Activated CD8-positive, alpha-beta memory T cell treated with anti-CD3 and anti-CD28 coated beads for 48 hours (primary cell): ENCODE measurements around the gene LRCH1.
"Not testable (repeated sequence)": the region's sequence is repeated elsewhere in the genome, so short reads cannot be mapped to it uniquely, and the experiment has no call there.

Experiments
- DNase-seq, 3 experiments: peaks; one replicate each; pipeline ENCODE4 v3.0.0-alpha.2; 2020; ENCODE audit warnings: low read depth in 2 of 3, low spot score in 2 of 3

Gene LRCH1

DNA sequence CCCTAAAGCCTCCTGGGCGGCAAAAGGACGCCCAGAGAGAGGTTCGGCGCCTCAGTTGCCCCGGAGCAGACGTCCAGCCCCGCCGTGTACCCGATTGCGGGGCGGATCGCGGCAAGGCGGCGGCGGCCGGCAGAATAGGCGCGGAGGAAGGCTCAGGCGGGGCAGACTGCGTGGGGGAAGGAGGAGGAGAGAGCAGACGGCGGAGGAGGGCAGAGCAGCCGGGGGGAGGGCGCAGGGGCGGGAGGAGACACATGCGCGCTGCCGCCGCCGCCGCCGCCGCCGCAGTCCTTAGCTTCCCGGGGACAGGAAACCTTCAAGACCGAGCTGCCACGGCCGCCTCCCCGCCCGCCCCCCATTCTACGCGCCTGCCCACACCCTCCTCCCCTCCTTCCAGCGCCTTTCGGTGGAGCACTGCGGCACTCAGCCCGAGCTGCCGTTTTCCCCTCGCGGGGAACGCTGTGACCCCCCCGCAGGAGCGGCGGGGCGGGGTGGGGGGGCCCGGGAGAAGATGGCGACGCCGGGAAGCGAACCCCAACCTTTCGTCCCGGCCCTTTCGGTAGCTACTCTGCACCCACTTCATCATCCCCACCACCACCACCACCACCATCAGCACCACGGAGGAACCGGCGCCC is at the start of gene LRCH1:
LRCH1 (plus strand) TSS at position 282 of the 632 bp plus-strand sequence; CDS start at position 509, 227 bp downstream.
- peak; percentile 59 to 74 (median 59) for DNase-seq

DNA sequence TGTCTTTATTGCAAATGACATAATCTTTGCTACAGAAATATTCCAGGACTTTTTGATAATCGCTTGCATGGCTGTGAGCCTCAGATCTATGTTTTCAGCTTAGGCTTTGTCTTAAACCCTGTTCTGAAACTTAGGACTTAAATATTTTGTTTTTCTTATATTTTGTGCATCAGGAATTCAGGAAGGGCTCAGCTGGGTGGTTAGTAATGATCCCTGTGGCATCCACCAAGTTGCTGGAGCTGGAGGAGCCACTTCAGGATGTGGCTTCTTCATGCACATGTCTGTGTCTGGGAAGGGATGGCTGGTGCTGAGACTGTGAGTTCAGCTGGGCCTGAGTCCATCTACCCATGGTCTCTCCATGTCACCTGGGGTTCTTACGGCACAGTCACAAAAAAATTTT is 48.9 kb upstream of the LRCH1 start:
- DNase-seq = no peak

DNA sequence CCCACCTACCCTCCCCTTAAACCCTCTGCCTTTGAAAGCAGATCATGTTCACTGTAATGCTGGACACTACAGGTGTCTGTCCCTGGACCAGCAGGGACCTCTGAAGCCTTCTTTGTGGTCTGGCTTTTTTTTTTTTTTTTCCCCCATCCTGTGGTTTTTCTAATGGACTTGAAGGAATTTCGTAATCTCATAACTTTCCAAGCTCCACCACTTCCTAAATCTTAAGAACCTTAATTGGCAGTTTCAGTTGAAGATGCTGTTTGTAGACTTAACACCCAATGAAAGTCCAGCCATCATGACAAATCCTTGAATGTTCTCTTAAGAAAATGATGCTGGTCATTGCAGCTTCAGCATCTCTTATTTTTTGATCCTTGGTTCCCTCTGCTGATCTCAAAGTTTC is 45.0 kb upstream of the LRCH1 start:
- DNase-seq = no peak

DNA sequence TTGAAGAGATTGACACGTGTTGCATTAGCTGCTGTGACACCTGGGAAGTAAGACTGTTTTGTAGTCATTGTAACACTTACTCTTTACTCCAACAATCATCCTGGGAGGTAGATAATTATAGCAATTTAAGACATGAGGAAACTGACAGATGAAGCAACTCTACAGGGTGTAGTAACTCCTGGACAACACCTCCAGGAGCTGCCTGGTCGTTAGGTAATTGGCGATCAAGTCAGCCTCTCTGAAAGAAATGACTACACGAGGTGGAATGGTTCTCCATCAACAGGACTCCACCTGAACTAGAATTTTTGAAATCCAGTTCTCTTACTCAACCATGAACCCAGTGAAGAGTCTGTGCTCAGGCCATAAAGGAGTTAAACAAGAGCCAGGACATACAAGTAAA is 43.0 kb upstream of the LRCH1 start:
- no peak for DNase-seq

DNA sequence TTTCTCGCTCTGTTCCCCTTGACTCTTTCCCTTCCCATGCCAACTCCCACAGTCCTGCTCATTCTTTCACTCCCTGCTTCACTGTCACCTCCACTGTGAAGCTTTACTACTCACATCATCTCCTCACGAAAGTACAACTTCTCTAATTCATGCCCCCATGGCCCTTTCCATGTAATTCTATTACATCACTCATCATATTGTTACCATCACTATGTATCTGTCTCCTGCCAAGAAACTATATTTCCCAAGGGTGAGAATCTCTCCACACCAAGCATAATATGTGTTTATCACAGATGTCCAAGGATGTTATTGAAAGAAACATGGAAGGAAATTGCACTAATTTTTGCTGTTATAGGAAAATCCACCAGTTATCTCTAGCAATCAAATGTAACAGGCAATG is 37.2 kb upstream of the LRCH1 start:
- DNase-seq = no peak

- no peak for DNase-seq
Measured at GRCh38 chr13:46516599-46517338, 36.2 kb upstream of the LRCH1 start.

DNA sequence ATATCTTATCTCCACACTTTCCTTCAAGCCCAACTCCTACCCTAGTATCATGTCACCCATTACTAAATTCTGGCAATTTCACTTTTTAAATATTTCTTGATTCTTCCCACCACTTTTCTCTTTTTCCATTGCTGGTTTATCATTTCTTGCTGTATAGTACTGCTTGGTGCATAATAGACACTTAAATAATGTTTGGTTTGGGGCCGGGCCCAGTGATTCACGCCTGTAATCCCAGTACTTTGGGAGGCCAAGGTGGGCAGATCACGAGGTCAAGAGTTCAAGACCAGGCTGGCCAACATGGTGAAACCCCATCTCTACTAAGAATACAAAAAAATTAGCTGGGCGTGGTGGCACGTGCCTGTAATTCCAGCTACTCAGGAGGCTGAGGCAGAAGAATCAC is 35.2 kb upstream of the LRCH1 start:
- DNase-seq = not testable (repeated sequence)

DNA sequence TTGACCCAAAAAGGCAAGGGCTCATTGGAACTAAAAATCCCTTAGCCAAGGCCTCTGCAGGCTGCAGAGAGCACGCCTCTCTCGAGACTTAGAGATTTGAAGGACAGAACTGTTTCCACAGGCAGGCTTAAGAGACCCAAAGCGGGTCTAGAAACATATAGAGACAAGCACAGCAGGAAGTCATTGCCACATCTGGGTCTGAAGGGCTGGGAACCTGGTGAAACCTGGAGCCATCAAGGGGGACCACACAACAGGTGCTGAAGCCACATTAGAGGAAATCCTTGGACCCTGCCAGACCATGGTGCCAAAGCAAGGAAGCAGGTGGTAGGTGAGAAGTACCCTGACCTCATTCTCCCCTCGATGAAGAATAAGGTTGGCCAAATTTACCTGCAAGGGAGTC is 33.8 kb upstream of the LRCH1 start:
- DNase-seq = no peak

- no peak for DNase-seq
Measured at GRCh38 chr13:46520166-46520565, 32.8 kb upstream of the LRCH1 start.

GRCh38 chr13:46521486-46521885 is 31.5 kb upstream of the LRCH1 start:
- DNase-seq = no peak

DNA sequence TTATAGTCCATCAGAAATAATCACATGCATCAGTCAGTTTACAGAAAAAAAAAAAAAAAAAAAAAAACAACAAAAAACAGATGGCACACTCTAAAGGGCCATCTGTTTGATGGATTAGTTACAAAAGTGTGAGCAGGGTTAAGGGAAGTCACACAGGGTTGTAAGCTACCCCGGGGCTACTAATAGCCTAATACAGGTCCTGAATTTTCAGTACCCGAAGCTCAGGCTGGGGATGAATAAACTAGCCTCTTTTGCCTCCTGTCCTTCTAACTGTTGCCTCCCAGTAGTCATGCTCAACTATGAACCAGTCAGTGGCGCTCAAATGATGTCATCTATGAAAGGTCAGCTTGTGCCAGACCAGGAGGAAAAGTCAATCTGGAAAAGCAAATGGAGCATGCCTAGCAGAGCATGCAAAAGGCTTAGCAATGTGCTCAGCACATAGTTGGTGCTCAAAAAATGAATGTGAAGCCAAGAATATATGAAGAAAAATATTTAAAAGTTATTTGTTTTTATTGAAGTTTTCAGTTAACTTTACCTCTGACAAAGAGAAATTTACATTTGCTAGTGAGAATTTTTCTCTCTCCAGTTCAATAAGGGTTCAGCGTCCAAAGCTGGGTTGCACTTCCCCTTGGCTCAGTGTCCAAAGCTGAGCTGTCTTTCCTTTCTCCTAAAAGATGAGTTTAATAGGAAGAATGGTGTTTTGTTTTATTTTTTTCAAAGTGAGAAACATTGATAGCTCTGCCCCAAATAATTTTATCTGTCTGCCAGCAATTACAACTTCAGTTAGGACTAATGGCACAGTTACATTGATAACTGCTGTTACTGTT is 30.8 kb upstream of the LRCH1 start:
- no peak for DNase-seq

DNA sequence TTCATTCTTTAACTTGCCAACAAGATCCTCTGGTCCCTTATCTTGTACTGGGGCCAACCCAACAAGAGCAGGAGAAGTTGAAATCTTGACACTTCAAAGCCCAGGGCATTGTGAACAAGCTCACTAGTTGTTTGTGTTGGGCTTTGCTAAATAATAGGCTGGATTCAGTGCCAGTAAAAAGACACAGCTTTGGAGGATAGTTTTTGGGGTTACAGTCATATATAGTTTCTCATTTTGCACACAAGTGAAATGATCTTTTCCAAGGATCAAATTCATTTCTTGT is 30.3 kb upstream of the LRCH1 start:
- no peak for DNase-seq

- DNase-seq = no peak
Measured at GRCh38 chr13:46523972-46524752, 28.8 kb upstream of the LRCH1 start.

DNA sequence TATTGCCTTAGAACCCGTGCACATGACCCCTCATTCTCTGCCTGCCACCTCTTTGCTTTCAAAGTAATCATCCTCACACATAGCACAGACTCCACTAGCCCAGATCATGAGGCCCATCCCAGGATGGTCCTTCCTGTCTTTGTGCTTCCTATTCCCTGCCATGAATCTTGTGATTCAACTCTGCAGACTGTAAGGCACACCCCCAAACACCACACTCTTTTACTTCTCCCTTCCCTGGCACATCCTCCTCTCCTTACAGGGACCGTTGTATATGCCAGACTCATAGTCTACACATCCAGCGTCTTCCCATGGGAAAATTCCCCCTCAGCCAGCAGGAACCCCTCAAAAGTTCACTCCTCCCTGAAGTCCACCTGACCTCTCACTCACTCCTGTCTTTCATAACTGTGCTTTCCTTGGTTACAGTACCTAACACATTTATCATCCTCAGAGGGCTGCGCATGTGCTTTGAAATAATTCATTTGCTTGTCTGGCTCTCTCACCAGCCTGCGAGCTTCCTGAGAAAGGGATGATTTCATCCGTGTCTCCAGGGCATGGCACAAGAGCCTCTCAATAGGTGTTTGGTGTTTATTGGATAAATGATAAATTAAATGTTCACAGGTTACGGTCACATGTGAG is 26.8 kb upstream of the LRCH1 start:
- DNase-seq = no peak

DNA sequence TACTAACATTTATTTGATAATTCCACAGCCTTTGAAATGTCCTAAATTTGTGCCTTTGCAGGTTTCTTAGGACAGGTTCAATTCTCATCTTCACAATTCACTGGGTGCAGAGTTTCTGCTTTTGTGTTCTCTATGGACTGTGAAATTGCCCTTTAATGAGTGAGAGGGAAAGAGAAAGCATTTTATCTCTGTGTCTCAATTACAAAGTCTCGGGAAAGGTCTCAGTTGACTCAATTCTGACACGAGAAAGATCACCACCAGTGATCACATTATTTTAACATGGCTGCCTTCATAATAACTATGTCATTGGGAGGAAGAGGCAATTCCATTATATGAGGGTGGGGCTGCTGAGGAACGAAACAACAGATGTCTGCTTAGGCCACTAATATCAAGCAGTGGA is 26.2 kb upstream of the LRCH1 start:
- DNase-seq = no peak

- no peak for DNase-seq
Measured at GRCh38 chr13:46527237-46527636, 25.7 kb upstream of the LRCH1 start.

DNA sequence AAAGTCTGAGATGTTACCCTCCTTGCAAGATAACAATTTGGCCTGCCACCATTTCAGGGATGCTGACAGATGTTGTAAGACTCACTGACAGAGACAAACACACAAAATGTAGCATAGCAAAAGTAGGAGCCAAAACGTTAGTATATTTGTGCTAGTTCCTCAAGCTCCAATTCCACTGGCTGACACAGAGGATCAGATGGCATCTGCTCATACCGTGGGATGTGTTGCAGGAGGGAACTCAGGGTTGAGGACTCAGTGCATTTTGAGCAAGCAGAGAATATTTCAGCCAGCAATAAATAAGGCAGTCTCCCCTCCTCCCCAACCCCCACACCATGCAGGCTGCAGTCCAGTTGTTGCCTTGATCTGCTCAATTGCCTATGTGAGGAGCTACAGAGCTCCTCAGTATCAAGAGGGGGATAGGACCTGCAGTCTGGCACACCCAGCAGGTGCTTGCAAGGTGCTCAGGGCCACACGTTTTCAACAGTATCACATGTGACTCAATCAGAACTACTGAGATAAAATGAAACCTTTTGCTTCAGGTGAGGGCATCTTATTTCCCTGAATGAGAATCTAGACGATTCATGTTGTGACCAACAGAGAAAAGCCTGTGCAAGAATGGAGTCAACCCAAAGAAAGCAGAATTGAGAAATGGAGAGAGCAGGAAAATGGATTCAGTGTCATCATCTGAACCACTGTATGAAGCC is 23.6 kb upstream of the LRCH1 start:
- no peak for DNase-seq

DNA sequence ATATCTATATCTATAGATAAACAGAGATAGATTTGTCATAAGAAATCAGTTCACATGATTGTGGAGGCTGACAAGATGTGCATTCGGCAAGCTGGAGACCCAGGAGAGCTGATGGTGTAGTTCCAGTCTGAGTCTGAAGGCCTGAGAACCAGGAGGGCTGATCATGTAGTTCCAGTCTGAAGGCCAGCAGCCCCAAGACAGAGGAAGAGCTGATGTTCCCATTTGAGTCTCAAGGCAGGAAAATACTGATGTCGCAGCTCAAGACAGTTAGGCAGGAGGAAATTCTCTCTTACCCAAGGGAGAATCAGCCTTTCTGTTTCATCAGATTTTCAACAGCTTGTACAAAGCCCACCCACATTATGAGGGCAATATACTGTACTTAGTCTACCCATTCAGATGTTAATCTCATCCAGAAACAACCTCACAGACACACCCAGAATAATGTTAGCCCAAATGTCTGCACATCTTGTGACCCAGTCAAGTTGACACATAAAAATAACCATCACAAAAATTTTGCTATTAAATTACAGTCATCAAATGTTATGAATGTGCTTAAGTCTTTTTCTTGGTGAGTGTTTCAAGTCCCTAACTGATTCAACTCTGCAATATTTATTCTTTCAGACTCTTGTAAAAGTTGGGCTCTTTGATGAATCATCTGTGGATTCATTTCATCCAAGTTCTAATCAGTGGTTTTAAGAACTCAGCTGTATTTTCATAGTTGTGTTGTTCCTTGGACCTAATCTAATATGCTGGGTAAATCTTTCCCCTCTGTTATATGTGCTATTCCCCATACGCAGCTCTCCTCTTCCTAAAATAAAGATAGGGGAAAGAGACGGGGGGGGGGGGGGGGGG is 22.7 kb upstream of the LRCH1 start:
- DNase-seq = no peak

- DNase-seq = no peak
Measured at GRCh38 chr13:46531953-46532352, 21.0 kb upstream of the LRCH1 start.

DNA sequence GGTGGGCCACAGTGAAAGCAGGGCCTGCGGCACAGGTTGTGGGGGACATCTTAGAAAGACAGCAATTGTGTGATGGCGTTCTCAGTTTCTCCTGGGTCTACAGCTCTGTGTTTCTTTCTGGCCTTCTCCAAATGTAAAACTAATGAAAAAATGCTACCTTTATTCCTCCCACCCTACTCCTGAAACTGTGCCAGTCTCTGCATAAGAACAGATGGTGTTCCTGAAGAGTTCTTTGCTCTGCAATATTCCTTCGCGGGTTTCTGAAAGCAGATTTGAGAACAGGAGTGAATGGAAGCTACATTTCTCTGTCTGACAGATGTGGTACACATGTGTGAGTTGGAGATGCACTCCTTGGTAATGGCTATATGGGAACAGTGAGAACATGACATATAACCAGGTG is 18.0 kb upstream of the LRCH1 start:
- no peak for DNase-seq
